PC-3 (cell line): Measurements from ENCODE around the gene MOB3A. TPM values are rescaled to one million over a fixed set of nuclear protein-coding genes. Genes with fewer than 3 reads are reported as not detected.

Experiments used
- ATAC-seq: fragments of 200-7000 bp; cut with Tn5 transposase; 2 replicates; pipeline ENCODE4 v1.9.1; 2020; ENCODE audit warnings: mild to moderate bottlenecking, moderate library complexity
- BruUV-seq: library from RNA; stranded (reverse); fragments of 400-500 nt; replicated peaks from 2 replicates; lab custom pipeline; 2021; lab: Mats Ljungman, UMichigan
- CTCF ChIA-PET: fragments of 300-600 bp; sonication (Branson Sonifier 250); formaldehyde crosslinking; loops from one replicate; lab custom pipeline; 2022; ENCODE audit warnings: antibody characterized with exemption; lab: Charles Lee
- POLR2A ChIA-PET: fragments of 300-600 bp; sonication (Branson Sonifier 250); formaldehyde crosslinking; loops from one replicate; lab custom pipeline; 2022; ENCODE audit warnings: antibody characterized with exemption; ENCODE audit not compliant: unreplicated experiment; lab: Charles Lee
- DNase-seq: peaks from one replicate; pipeline ENCODE4 v3.0.0-alpha.2; 2015
- H2AFZ ChIP-seq: fragments of 300-600 bp; sonication (generic); 2 replicates; pipeline ENCODE4 v1.6.0; 2016; ENCODE audit warnings: antibody characterized with exemption, low read length
- H3F3A ChIP-seq: fragments of 300-600 bp; sonication (generic); one replicate; pipeline ENCODE4 v1.6.0; 2017; ENCODE audit warnings: antibody characterized with exemption, low read length, control low read depth, mild to moderate bottlenecking; ENCODE audit not compliant: unreplicated experiment
- H3K27ac ChIP-seq: fragments of 300-600 bp; sonication (generic); 2 replicates; pipeline ENCODE4 v1.5.1; 2016; ENCODE audit warnings: mild to moderate bottlenecking, low read length
- H3K27me3 ChIP-seq: fragments of 300-600 bp; sonication (generic); 2 replicates; pipeline ENCODE4 v1.6.1; 2016; ENCODE audit warnings: low read length, mixed read lengths
- H3K36me3 ChIP-seq: fragments of 300-600 bp; sonication (generic); 2 replicates; pipeline ENCODE4 v1.6.1; 2016; ENCODE audit warnings: low read depth, mixed run types, low read length, mixed read lengths
- H3K4me1 ChIP-seq: fragments of 300-600 bp; sonication (generic); 2 replicates; pipeline ENCODE4 v1.5.1; 2016; ENCODE audit warnings: low read length; ENCODE audit not compliant: insufficient read depth
- H3K4me2 ChIP-seq: fragments of 300-600 bp; sonication (generic); 2 replicates; pipeline ENCODE4 v1.6.0; 2016; ENCODE audit warnings: low read length
- H3K4me3 ChIP-seq: fragments of 300-600 bp; sonication (generic); 2 replicates; pipeline ENCODE4 v1.5.1; 2016; ENCODE audit warnings: mild to moderate bottlenecking, low read length, mixed read lengths
- H3K79me2 ChIP-seq: fragments of 300-600 bp; sonication (generic); 2 replicates; pipeline ENCODE4 v1.6.1; 2017; ENCODE audit warnings: low read length, mixed read lengths
- H3K9ac ChIP-seq: fragments of 300-600 bp; sonication (generic); 2 replicates; pipeline ENCODE4 v1.6.0; 2016; ENCODE audit warnings: mild to moderate bottlenecking, low read length
- H3K9me2 ChIP-seq: fragments of 300-600 bp; sonication (generic); replicated peaks from 2 replicates; pipeline ENCODE4 v1.6.1; 2016; ENCODE audit warnings: mixed run types, low read length, mixed read lengths
- H3K9me3 ChIP-seq: fragments of 300-600 bp; sonication (generic); 2 replicates; pipeline ENCODE4 v1.6.1; 2016; ENCODE audit warnings: low read length, mixed read lengths
- H4K20me1 ChIP-seq: fragments of 300-600 bp; sonication (generic); 2 replicates; pipeline ENCODE4 v1.6.1; 2016; ENCODE audit warnings: low read length, mixed read lengths
- EZH2 ChIP-seq: fragments of 300-600 bp; sonication (generic); IDR thresholded peaks from one replicate; pipeline ENCODE4 v1.6.1; 2017; ENCODE audit warnings: antibody characterized with exemption, mild to moderate bottlenecking, low read length; ENCODE audit not compliant: unreplicated experiment
- EZH2phosphoT487 ChIP-seq: fragments of 300-600 bp; sonication (generic); IDR thresholded peaks from 2 replicates; pipeline ENCODE4 v1.6.1; 2018; ENCODE audit warnings: mild to moderate bottlenecking, antibody characterized with exemption, low read length, borderline replicate concordance
- intact Hi-C: fragments of 100-400 bp; cut with micrococcal nuclease; formaldehyde crosslinking; loops from 2 replicates; pipeline ENCODE4 v1.9.0; 2023
- total RNA-seq: library from RNA; depleted of rRNA; stranded (reverse); fragments of >200 nt; gene quantifications from 2 replicates; pipeline ENCODE4 v1.2.3, GENCODE V29; 2014
- TF ChIP-seq, protein P1 (sequence below): fragments of 300-600 bp; sonication (generic); conservative IDR thresholded peaks from 2 replicates; pipeline ENCODE4 v1.5.1; 2017; ENCODE audit warnings: antibody characterized with exemption, low read depth, mild to moderate bottlenecking, low read length

The MOB3A gene
- total RNA-seq, 1 experiment from 2014 or later = 15.1 TPM

DNA sequence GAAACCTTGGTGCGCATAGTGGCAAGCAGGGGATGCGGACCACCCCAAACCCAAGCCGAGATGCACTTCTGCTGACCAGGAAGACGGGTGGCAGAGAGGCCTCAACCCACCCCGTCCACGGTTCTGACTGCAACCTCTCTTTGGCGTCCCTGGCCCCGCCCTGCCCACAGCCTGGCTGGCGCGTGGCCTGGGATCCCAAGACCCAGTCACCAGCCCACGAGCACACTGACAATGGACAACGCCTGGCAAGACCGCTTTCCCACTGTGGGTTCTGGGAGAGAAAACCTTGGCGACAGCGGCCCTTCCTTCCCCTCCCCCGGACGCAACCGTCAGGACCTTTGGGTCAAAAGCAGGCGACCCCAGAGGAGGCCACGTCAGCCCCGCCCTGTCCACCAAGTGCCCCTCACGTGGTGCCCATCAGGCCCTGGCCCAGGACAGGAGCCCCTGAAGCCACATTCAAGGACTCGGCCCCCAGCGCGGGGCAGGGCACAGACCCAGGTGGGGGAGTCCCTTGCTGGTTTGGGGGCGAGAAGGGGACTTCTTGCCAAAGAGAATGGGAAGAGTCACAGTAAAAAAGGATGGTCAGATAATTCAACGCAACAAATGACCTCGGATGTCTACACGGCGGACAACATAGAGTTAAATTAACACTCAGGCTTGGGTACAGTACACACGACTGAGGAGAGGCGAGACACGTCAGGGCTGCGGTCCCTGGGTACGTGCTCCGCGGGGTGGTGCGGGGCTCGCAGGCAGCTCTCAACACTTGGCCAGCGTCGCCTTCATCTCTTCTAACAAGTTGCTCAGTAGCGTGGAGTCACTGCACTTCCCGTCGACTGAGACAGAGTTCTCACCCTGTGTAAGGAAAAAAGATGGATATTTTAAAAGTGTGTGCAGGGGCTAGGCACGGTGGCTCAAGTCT lies 5.5 kb upstream of the MOB3A start:
- Histone ChIP-seq H3K4me1 (peaks cover 5% of the 10 kb centered on the region; the same call in 1 of the 2 replicates), H3K9me3 (no peaks in the 10 kb centered on the region), H3K36me3 (peaks cover 19% of the 10 kb centered on the region), H3K27me3 (no peaks in the 10 kb centered on the region), H3K27ac (no peak overlapping the region), H4K20me1 (no peaks in the 10 kb centered on the region), H3K9me2 (no peaks in the 10 kb centered on the region), H3F3A (no peaks in the 10 kb centered on the region), H3K4me2 (no peak overlapping the region), H3K9ac (no peak overlapping the region), H3K4me3 (no peak overlapping the region), H2AFZ (no peak overlapping the region), H3K79me2 (peaks cover 8% of the 10 kb centered on the region; the same call in 1 of the 2 replicates)
- no TSS peak for BruUV-seq
- no peak for TF ChIP-seq EZH2phosphoT487
- no peak for TF ChIP-seq EZH2
- TF ChIP-seq, protein P1, sequence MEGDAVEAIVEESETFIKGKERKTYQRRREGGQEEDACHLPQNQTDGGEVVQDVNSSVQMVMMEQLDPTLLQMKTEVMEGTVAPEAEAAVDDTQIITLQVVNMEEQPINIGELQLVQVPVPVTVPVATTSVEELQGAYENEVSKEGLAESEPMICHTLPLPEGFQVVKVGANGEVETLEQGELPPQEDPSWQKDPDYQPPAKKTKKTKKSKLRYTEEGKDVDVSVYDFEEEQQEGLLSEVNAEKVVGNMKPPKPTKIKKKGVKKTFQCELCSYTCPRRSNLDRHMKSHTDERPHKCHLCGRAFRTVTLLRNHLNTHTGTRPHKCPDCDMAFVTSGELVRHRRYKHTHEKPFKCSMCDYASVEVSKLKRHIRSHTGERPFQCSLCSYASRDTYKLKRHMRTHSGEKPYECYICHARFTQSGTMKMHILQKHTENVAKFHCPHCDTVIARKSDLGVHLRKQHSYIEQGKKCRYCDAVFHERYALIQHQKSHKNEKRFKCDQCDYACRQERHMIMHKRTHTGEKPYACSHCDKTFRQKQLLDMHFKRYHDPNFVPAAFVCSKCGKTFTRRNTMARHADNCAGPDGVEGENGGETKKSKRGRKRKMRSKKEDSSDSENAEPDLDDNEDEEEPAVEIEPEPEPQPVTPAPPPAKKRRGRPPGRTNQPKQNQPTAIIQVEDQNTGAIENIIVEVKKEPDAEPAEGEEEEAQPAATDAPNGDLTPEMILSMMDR = no peak
- DNase-seq (no peak), ATAC-seq (no peak)
- ChIA-PET POLR2A (no interaction called here), CTCF (no interaction called here)
- intact Hi-C loops = no loop called here

GRCh38 chr19:2100719-2101061 lies 4.6 kb upstream of the MOB3A start:
- Histone ChIP-seq H3K9me3 (no peaks in the 10 kb centered on the region), H3K36me3 (peaks cover 9% of the 10 kb centered on the region), H3K4me2 (no peak overlapping the region), H3K27ac (no peak overlapping the region), H3K79me2 (peaks cover 9% of the 10 kb centered on the region), H3K27me3 (no peaks in the 10 kb centered on the region), H3K4me3 (no peak overlapping the region), H3F3A (no peaks in the 10 kb centered on the region), H3K9ac (no peak overlapping the region), H2AFZ (no peak overlapping the region), H3K4me1 (peaks cover 5% of the 10 kb centered on the region; the same call in 1 of the 2 replicates), H4K20me1 (no peaks in the 10 kb centered on the region), H3K9me2 (no peaks in the 10 kb centered on the region)
- no TSS peak for BruUV-seq
- intact Hi-C loops = no loop called here
- DNase-seq = no peak
- CTCF ChIA-PET = no interaction called here
- POLR2A ChIA-PET = no interaction called here
- no peak for ATAC-seq
- TF ChIP-seq EZH2 = no peak
- no peak for TF ChIP-seq EZH2phosphoT487
- TF ChIP-seq, protein P1 = no peak
